ENCODE data around the gene TRPM4.

- TF ChIP-seq EZH2phosphoT487 (IDR thresholded peaks at IDR 0.05) (no peak), EZH2 (IDR thresholded peaks at IDR 0.05) (no peak), CTCF (IDR thresholded peaks at IDR 0.05) (no peak)
Measured at GRCh38 chr19:49168421-49168820, 10.8 kb downstream of the TRPM4 start.
